ENCODE results near the gene LEF1. TPM values are rescaled to one million over a fixed set of nuclear protein-coding genes. Genes with fewer than 3 reads are reported as not detected.

LEF1 gene
- total RNA-seq, 1 donor from 2014 or later = 175 TPM

GRCh38 chr4:108180513-108180912 is 11.8 kb upstream of the LEF1 start:
- intact Hi-C loops (cut with micrococcal nuclease) = no loop called here

- intact Hi-C loops (cut with micrococcal nuclease) = no loop called here
Measured at GRCh38 chr4:108175966-108176365, 7.2 kb upstream of the LEF1 start.

- intact Hi-C loops (cut with micrococcal nuclease) = loop anchor here (5.0 kb wide), 1 partner anchor 243 kb away; the partner anchor contains the start of gene CYP2U1
Measured at GRCh38 chr4:108174856-108175255, 6.1 kb upstream of the LEF1 start.

GRCh38 chr4:108173599-108174057 is 4.9 kb upstream of the LEF1 start:
- intact Hi-C loops (cut with micrococcal nuclease) = loop anchor here (5.0 kb wide), 1 partner anchor 241 kb away; the partner anchor contains the start of gene CYP2U1

- intact Hi-C loops (cut with micrococcal nuclease) = loop anchor here (5.0 kb wide), 1 partner anchor 241 kb away; the partner anchor contains the start of gene CYP2U1
Measured at GRCh38 chr4:108172753-108173598, 4.2 kb upstream of the LEF1 start.

- intact Hi-C loops (cut with micrococcal nuclease) = loop anchor here (5.0 kb wide), 1 partner anchor 240 kb away; the partner anchor contains the start of gene CYP2U1
Measured at GRCh38 chr4:108172231-108172752, 3.6 kb upstream of the LEF1 start.

- intact Hi-C loops (cut with micrococcal nuclease) = loop anchor here (2.0 to 5.0 kb wide), 2 partner anchors 183 to 239 kb away; partner anchors contain the start of gene CYP2U1
Measured at GRCh38 chr4:108171339-108172230, 2.9 kb upstream of the LEF1 start.

- intact Hi-C loops (cut with micrococcal nuclease) = loop anchor here (2.0 to 5.0 kb wide), 2 partner anchors 184 to 238 kb away; partner anchors contain the start of gene CYP2U1
Measured at GRCh38 chr4:108170631-108171338, 2.1 kb upstream of the LEF1 start.

GRCh38 chr4:108169664-108170063 is 932 bp upstream of the LEF1 start:
- intact Hi-C loops (cut with micrococcal nuclease) = loop anchor here (2.0 to 5.0 kb wide), 7 partner anchors 185 to 447 kb away; partner anchors contain the start of genes CYP2U1 and PAPSS1

- intact Hi-C loops (cut with micrococcal nuclease) = loop anchor here (1.0 to 5.0 kb wide), 6 partner anchors 264 to 482 kb away; partner anchors contain the start of genes OSTC and PAPSS1
Measured at GRCh38 chr4:108168160-108168670, 517 bp downstream of the LEF1 start.

- intact Hi-C loops (cut with micrococcal nuclease) = loop anchor here (1.0 to 5.0 kb wide), 10 partner anchors 20 to 454 kb away; partner anchors contain the start of genes PAPSS1 and RPL34
Measured at GRCh38 chr4:108166441-108167315, 2.1 kb downstream of the LEF1 start.

- intact Hi-C loops (cut with micrococcal nuclease) = loop anchor here (1.0 to 5.0 kb wide), 9 partner anchors 19 to 455 kb away; partner anchors contain the start of genes PAPSS1 and RPL34
Measured at GRCh38 chr4:108166038-108166437, 2.7 kb downstream of the LEF1 start.

- intact Hi-C loops (cut with micrococcal nuclease) = loop anchor here (1.0 to 5.0 kb wide), 7 partner anchors 9 to 443 kb away; partner anchors contain the start of gene PAPSS1
Measured at GRCh38 chr4:108165586-108165985, 3.1 kb downstream of the LEF1 start.

- intact Hi-C loops (cut with micrococcal nuclease) = no loop called here
Measured at GRCh38 chr4:108163351-108163750, 5.4 kb downstream of the LEF1 start.

- intact Hi-C loops (cut with micrococcal nuclease) = no loop called here
Measured at GRCh38 chr4:108160741-108161352, 7.9 kb downstream of the LEF1 start.

GRCh38 chr4:108159845-108160244 is 8.9 kb downstream of the LEF1 start:
- intact Hi-C loops (cut with micrococcal nuclease) = no loop called here

GRCh38 chr4:108157655-108158054 is 11.1 kb downstream of the LEF1 start:
- intact Hi-C loops (cut with micrococcal nuclease) = no loop called here

- intact Hi-C loops (cut with micrococcal nuclease) = loop anchor here (1.0 kb wide), 1 partner anchor 9 kb away; no protein-coding TSS in a partner anchor
Measured at GRCh38 chr4:108156391-108156790, 12.3 kb downstream of the LEF1 start.
